ENCODE results near the gene FHOD3.

The FHOD3 gene

DNA sequence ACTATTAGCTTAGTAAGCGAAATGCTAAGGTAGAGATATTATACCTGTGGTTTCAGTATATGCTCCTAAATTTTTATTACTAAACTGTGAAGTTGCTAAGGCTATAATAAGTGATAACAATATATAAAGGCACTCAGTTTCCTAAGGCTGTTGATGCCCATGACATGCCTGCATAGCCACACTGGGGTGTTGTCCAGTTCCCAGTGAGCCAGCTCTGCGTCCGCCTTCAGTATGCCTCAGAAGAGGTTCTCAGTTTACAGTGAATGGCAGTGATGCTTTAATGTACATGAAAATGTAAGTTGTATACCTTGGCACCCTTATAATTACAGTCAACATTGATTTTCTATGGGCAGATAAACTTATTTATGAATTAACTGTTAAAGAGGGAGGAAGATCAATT, 7.2 kb downstream of the FHOD3 start:
- DNase-seq: no peak
- Mint-ChIP-seq H3K4me3 (no peak overlapping the region), H3K4me1 (ENCODE audit: low read depth) (no peaks in the 10 kb centered on the region), H3K36me3 (ENCODE audit: low read depth) (no peaks in the 10 kb centered on the region), H3K9me3 (no peaks in the 10 kb centered on the region), H3K27me3 (peaks cover 85% of the 10 kb centered on the region), H3K27ac (no peak overlapping the region)

DNA sequence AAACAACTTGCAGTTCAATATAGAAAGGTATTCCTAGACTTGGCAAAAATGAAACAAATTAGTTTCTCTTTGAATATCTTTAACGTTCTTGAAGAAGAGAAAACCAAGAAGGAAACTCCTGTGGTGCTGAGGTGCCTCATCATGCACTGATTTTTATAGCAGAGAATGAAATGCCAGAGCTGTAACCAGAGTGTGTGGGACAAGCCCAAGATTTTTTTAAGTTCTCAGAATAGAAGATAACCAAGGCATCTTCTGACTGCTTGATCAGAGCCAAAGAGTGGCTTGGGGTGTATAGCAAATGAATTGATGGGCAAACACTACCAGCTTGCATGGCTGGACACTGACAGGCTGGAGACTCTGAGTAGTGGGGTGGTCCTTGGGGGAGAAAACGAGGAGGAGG, 7.9 kb downstream of the FHOD3 start:
- DNase-seq: no peak
- peaks cover 86% of the 10 kb centered on the region for H3K27me3 Mint-ChIP-seq
- H3K36me3 Mint-ChIP-seq (ENCODE audit: low read depth): no peaks in the 10 kb centered on the region
- no peak overlapping the region for H3K27ac Mint-ChIP-seq
- H3K4me3 Mint-ChIP-seq: no peak overlapping the region
- H3K9me3 Mint-ChIP-seq: no peaks in the 10 kb centered on the region
- no peaks in the 10 kb centered on the region for H3K4me1 Mint-ChIP-seq (ENCODE audit: low read depth)

DNA sequence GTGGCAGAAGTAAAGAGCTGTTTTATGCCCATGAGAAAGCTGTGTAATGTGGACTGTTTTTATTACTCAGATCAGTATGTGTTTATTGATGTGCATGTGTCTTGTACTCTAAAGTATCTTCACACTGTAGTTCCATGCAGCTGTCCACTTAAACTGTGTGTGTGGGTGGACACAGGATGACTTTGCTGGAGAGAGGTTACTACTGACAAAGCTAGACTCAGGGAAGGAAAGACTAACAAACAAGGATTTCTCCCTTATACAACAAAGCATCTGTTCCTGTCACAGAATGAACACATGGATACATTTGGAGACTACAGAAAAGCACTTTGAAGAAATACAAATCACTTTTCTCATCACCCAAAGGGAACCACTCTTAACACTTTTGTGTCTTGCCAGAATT, 10.0 kb downstream of the FHOD3 start:
- peaks cover 87% of the 10 kb centered on the region for H3K27me3 Mint-ChIP-seq
- H3K4me1 Mint-ChIP-seq (ENCODE audit: low read depth): no peaks in the 10 kb centered on the region

GRCh38 chr18:36308711-36309435, 11.4 kb downstream of the FHOD3 start:
- H3K9me3 Mint-ChIP-seq: no peaks in the 10 kb centered on the region
- H3K4me1 Mint-ChIP-seq (ENCODE audit: low read depth): no peaks in the 10 kb centered on the region
- H3K4me3 Mint-ChIP-seq: no peak overlapping the region
- H3K27me3 Mint-ChIP-seq: peaks cover 84% of the 10 kb centered on the region
- no peak for DNase-seq
- H3K36me3 Mint-ChIP-seq (ENCODE audit: low read depth): no peaks in the 10 kb centered on the region
- no peak overlapping the region for H3K27ac Mint-ChIP-seq

More for the DNA sequence above, 10.0 kb downstream of the FHOD3 start:
- H3K4me3 Mint-ChIP-seq: no peak overlapping the region
- H3K36me3 Mint-ChIP-seq (ENCODE audit: low read depth): no peaks in the 10 kb centered on the region
- no peak overlapping the region for H3K27ac Mint-ChIP-seq
- H3K9me3 Mint-ChIP-seq: no peaks in the 10 kb centered on the region
- no peak for DNase-seq

DNA sequence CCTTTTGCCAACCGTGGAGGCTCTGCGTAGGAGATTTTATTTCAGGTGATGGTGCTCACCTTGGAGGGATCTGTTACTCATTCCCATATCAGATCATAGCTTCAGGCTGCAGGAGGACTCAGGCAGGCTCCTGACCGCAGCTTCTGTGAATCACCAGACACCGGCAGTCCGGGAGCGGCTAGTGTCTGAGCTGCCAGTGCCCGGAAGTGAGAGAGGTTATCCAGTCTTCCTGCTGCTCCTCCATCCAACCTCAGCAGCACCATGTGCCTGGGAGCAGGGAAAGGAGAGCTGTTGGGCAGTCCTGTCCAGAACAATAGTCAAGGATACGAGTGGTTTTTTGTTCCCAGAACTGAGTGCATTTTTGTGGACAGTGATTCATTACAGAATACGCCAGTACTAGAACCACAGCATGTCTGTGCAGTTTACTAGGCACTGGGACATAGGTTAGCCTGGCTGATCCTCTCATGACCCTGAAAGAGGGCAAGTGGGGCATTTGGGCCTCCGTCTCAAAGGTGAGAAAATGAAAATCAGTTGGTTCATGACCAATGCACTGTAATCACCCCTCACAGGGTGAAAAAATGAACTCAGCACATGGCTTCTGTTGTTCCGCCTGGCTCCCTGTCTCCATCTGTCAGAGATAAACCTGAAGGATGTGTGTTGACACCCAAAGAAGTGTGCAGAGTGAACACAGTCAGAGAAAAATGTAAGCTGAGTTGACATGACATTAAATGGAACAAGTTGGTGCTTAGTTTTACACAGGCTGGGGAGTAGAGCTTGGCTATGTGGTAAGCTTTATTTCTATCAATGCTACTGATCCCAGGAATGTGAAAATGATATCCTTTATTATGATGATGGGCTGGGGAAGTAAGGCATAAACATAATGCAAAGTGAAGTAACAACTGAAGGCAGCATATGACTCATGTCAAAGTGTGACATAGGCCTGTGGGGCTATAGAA, 12.2 kb downstream of the FHOD3 start:
- no peak overlapping the region for H3K27ac Mint-ChIP-seq
- no peaks in the 10 kb centered on the region for H3K36me3 Mint-ChIP-seq (ENCODE audit: low read depth)
- H3K27me3 Mint-ChIP-seq: peaks cover 85% of the 10 kb centered on the region
- no peak for DNase-seq
- no peak overlapping the region for H3K4me3 Mint-ChIP-seq
- no peaks in the 10 kb centered on the region for H3K9me3 Mint-ChIP-seq
- H3K4me1 Mint-ChIP-seq (ENCODE audit: low read depth): no peaks in the 10 kb centered on the region

- Mint-ChIP-seq H3K9me3 (no peaks in the 10 kb centered on the region), H3K4me1 (ENCODE audit: low read depth) (no peaks in the 10 kb centered on the region), H3K4me3 (no peak overlapping the region), H3K27me3 (peaks cover 75% of the 10 kb centered on the region), H3K27ac (no peak overlapping the region), H3K36me3 (ENCODE audit: low read depth) (no peaks in the 10 kb centered on the region)
- DNase-seq: no peak
Measured at GRCh38 chr18:36311026-36311570, 13.6 kb downstream of the FHOD3 start.

GRCh38 chr18:36312806-36313395, 15.4 kb downstream of the FHOD3 start:
- Mint-ChIP-seq H3K27ac (no peak overlapping the region), H3K4me3 (no peak overlapping the region), H3K27me3 (peaks cover 64% of the 10 kb centered on the region), H3K36me3 (ENCODE audit: low read depth) (no peaks in the 10 kb centered on the region), H3K4me1 (ENCODE audit: low read depth) (no peaks in the 10 kb centered on the region), H3K9me3 (no peaks in the 10 kb centered on the region)
- no peak for DNase-seq

GRCh38 chr18:36314098-36314497, 16.6 kb downstream of the FHOD3 start:
- H3K36me3 Mint-ChIP-seq (ENCODE audit: low read depth): no peaks in the 10 kb centered on the region
- peaks cover 62% of the 10 kb centered on the region for H3K27me3 Mint-ChIP-seq
- no peak overlapping the region for H3K4me3 Mint-ChIP-seq
- H3K27ac Mint-ChIP-seq: no peak overlapping the region
- DNase-seq: no peak
- H3K9me3 Mint-ChIP-seq: peaks cover 9% of the 10 kb centered on the region
- no peaks in the 10 kb centered on the region for H3K4me1 Mint-ChIP-seq (ENCODE audit: low read depth)

DNA sequence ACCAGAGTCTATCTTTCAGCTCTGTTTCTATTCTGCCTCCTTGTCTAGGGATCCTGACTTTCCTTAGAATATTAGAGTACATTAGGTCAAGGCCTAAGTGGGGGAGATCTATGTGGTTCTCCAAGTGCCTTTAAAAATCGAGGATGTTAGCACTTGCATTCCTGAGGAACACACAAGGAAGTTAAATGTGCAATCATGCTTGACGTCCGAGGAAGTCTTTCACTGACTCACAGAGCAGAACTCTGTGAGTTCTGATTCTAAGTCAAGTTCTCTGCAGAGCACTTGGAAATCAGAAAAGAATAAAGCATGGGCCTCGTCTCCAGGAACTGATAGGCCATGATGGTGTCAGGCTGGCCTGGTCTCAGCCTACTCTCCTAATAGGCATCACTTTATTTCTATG, 17.2 kb downstream of the FHOD3 start:
- no peak overlapping the region for H3K4me3 Mint-ChIP-seq
- H3K27me3 Mint-ChIP-seq: peaks cover 63% of the 10 kb centered on the region
- no peak for DNase-seq
- H3K27ac Mint-ChIP-seq: no peak overlapping the region
- H3K9me3 Mint-ChIP-seq: peaks cover 15% of the 10 kb centered on the region
- no peaks in the 10 kb centered on the region for H3K36me3 Mint-ChIP-seq (ENCODE audit: low read depth)
- no peaks in the 10 kb centered on the region for H3K4me1 Mint-ChIP-seq (ENCODE audit: low read depth)

DNA sequence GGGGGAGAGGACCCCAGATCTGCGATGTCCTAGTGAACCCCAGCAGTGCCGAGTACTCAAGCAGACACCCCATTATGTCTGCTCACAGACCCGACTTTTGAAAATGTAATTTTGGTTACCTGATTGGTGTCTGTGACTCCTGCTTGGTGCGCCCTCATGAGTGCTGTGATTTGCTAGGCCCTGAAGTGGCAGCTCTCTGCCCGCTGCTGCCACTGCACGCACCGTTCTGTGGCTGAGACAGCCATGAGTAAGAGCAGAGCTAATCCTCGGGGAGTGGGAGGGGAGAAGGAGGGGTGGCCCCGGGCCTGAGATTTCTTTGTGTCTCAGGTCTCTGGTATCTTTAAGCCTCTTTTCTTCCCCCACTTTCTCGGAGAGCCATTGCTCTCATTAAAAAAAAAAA, 18.2 kb downstream of the FHOD3 start:
- H3K27ac Mint-ChIP-seq: no peak overlapping the region
- DNase-seq: no peak
- no peak overlapping the region for H3K4me3 Mint-ChIP-seq
- H3K36me3 Mint-ChIP-seq (ENCODE audit: low read depth): no peaks in the 10 kb centered on the region
- H3K4me1 Mint-ChIP-seq (ENCODE audit: low read depth): no peaks in the 10 kb centered on the region
- peaks cover 58% of the 10 kb centered on the region for H3K27me3 Mint-ChIP-seq
- H3K9me3 Mint-ChIP-seq: peaks cover 15% of the 10 kb centered on the region

DNA sequence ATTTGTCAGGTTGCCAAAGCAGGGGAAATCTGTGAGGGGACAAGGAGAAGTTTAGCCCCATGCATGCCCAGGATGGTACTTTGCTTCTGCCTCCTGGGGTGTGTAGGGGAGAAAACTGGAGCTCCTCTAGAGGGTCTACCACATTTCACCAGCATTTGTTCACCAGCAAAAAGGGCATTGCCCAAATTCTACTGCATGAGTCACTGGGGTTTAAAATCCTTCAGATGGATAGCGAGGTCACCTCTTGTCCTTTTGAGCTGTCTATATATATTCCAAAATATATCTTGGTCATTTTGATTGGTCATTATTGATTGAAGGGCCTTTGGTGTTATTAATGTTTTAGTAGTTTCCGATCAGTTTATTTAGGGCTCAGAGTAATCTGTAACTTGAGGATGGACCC, 18.7 kb downstream of the FHOD3 start:
- DNase-seq: no peak
- no peaks in the 10 kb centered on the region for H3K36me3 Mint-ChIP-seq (ENCODE audit: low read depth)
- H3K27me3 Mint-ChIP-seq: peaks cover 58% of the 10 kb centered on the region
- no peak overlapping the region for H3K4me3 Mint-ChIP-seq
- no peak overlapping the region for H3K27ac Mint-ChIP-seq
- peaks cover 15% of the 10 kb centered on the region for H3K9me3 Mint-ChIP-seq
- no peaks in the 10 kb centered on the region for H3K4me1 Mint-ChIP-seq (ENCODE audit: low read depth)

DNA sequence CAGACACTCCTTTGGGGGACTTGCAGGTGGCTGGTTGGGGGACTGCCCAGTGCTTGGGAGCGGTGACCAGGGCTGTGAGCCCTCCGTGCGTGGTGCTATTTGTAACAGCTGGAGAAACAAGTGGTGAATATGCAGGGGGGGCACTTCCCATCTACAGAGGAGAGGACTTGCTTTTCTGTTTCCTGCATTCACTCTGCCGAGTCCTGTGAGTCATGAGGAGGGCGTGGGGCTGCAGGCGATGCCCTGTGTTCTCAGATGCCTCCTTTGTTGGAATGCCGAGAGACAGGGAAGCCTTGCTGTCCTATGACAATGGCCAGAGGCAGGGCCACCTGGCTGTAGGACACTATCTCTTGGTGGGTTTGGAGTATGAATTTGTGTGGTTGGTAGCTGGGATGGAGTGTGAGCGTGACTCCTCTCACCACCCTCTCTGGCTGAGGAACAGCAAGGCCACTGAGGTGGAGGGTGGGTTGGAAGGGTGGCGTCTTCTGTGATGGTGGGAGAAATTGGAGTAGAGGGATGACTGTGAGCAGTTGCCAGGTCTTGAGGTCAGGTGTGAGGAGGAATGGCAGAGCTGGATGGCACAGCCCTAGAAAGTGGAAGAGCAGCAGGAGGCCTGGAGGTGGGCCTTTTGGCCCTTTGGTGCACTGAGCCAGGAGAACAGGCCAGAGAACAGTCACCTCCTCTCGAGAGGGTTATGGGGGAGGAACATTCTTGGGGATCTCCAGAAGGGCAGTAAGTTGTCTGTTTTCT, 24.3 kb downstream of the FHOD3 start:
- Mint-ChIP-seq H3K36me3 (ENCODE audit: low read depth) (no peaks in the 10 kb centered on the region), H3K27me3 (peaks cover 51% of the 10 kb centered on the region), H3K9me3 (peaks cover 15% of the 10 kb centered on the region), H3K27ac (no peak overlapping the region), H3K4me1 (ENCODE audit: low read depth) (no peaks in the 10 kb centered on the region), H3K4me3 (no peak overlapping the region)
- DNase-seq: no peak

- H3K27ac Mint-ChIP-seq: no peak overlapping the region
Measured at GRCh38 chr18:36322408-36322728, 24.9 kb downstream of the FHOD3 start.

GRCh38 chr18:36322734-36323133, 25.2 kb downstream of the FHOD3 start:
- H3K4me1 Mint-ChIP-seq (ENCODE audit: low read depth): no peaks in the 10 kb centered on the region
- no peak overlapping the region for H3K27ac Mint-ChIP-seq
- peaks cover 46% of the 10 kb centered on the region for H3K27me3 Mint-ChIP-seq
- no peaks in the 10 kb centered on the region for H3K36me3 Mint-ChIP-seq (ENCODE audit: low read depth)
- DNase-seq: no peak
- H3K4me3 Mint-ChIP-seq: no peak overlapping the region
- peaks cover 15% of the 10 kb centered on the region for H3K9me3 Mint-ChIP-seq

More at GRCh38 chr18:36322408-36322728, 24.9 kb downstream of the FHOD3 start:
- H3K27me3 Mint-ChIP-seq: peaks cover 48% of the 10 kb centered on the region
- no peak overlapping the region for H3K4me3 Mint-ChIP-seq
- H3K9me3 Mint-ChIP-seq: peaks cover 15% of the 10 kb centered on the region
- H3K4me1 Mint-ChIP-seq (ENCODE audit: low read depth): no peaks in the 10 kb centered on the region
- DNase-seq: no peak
- H3K36me3 Mint-ChIP-seq (ENCODE audit: low read depth): no peaks in the 10 kb centered on the region

Measured in activated T-cell treated with anti-CD3 and anti-CD28 coated beads, Interleukin-2, amount 50 U/mL, for 24 hours (primary cell).